Activated naive CD8-positive, alpha-beta T cell treated with anti-CD3 and anti-CD28 coated beads, Interleukin-2, amount 50 U/mL, for 16 hours (primary cell): ENCODE results near the gene NRXN3.

Experiments used
- DNase-seq: peaks from one replicate; pipeline ENCODE4 v3.0.0-alpha.2; 2020; ENCODE audit warnings: low read depth, low spot score

The NRXN3 gene

DNA sequence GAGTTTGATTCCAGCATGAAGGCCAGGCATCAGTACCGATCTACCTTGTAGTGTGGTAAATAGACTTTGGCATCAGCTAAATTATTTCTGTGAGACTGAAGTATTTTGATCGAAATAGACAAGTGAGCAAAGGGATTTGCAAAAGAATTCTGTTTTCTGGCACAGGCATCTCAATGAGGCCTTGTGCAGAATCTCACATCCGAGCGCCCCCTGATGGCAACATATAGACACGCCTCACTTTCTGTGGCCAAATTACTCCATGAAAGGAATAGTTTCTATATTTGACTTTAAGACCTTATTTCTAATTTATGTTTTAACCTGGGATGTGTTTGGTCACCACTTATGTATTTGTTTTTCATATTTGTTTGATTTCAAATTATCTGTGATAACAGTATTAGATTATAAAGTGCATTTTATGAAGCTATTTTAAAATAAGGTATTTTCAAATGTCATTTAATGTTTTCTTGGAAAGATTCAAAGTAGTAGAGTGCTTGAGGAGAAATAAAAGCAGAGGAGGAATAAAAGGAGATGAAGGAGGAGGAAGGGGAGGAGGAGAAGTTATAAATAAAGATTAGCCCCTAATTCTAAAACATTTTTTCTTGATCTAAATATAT is 731.9 kb downstream of the NRXN3 start:
- no peak for DNase-seq

DNA sequence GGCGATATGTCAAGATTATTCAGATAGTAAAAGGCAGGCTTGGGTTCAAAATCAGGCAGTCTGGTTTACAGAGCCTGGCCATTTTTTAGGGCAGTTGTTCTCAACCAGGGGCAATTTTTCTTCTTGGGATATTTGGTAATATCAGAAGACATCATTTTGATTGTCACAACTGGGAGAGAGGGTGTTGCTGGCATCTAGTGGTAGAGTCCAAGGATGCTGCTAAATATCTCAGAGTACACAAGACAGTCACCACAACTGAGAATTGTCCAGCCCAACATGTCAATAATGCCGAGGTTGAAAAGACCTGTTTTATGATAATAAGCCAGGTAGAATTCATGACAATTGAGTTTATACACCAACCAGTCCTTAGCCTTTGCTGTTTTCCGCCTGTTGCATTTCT is 733.9 kb downstream of the NRXN3 start:
- no peak for DNase-seq

GRCh38 chr14:78917462-78917861 is 747.3 kb downstream of the NRXN3 start:
- DNase-seq = no peak

DNA sequence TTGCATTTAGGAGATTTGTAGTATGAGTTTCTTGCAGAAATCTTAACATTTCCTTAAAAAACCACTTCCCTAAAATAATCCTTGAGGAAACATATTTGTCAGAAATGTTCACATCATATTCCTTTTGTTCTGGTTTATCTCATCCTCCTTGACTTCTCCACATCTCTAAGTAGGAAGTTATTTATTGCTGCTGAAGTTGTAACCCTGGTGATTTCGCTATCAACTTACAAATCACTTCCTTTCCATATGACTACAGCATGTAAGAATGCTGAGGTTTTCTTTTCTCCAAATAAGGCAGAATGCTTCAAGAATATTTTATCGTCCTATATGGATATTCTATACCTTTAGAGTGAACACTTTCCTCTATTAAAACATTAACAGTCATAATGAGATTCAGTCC is 751.7 kb downstream of the NRXN3 start:
- no peak for DNase-seq

DNA sequence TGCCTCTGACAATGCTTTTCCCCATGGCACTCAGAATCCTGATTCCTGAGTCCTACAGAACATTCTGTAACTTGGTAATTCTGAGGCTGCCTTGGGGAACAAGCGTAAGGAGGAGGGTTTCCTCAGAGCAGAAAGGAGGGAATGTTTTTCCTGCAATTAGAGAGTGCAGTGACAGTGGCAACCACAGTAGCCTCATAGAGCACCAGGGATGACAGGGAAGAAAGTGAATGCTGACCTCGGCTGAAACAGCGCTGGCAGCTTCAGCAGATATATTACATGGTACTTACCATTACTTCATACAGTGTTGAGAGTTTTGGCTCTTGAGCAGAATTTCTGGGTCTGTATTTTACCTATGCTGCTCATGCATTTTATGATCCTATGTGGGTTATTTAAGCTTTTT is 757.1 kb downstream of the NRXN3 start:
- no peak for DNase-seq

DNA sequence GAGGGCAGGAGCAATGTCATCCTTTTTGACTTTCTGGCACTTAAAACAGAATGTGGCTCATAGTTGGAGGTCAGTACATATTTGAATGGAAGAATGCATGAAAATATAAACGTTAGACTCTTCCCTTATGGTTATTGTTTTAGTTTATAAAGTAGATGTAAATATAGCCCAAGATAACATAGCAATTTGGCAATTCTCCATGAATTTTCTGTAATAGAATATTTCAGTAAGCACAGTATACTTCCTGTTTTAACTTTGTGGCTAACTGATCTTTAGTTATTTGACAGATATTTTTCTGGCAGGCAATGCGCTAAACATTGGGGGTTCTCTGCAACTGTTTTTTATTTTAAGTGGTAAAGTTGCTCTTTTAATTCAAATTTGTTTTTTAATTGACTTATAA is 763.0 kb downstream of the NRXN3 start:
- no peak for DNase-seq

DNA sequence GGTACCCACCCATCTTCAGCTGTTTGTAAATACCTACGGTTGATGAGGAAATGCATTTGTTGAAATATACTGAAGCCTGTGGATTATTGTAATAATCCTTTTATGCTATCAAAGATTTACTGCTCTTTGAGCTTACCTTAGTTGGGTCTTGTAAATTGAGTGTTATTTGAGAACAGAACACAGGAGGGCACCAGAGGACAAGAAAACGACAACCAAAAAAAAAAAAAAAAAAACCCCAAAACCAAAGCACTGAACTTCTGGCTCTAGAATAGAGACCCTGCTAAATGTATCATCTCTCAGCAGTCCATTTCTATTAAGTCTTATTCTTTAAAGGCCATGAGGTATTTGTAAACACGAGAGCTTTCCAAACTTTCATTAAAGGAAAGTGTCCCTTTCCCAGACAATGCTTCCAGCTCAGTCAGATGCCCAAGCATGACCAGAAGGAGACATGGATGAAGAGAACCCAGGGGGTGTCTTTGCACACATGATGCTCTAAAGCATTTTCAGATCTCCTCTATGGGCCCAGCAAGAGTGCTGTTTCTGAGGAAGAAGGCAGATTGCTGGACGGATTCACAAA is 763.9 kb downstream of the NRXN3 start:
- no peak for DNase-seq

DNA sequence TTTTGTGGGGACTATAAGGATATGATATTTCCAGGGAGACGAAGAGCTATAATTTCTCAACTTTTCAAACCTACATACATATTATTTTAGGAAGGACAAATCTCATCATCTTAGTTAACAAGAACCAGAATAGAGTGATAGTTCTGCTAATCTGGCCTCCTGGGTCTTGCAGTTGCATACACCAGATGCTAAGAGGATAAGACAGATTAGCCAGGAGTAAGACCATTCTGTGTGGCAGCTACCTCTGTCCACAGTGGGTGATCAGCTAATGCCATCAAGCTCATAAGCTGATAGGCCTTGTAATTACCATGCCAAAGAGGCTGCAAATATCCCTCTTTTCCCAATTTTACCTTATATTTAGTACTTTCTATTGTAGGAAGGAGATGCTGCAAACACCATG is 776.8 kb downstream of the NRXN3 start:
- DNase-seq = no peak

DNA sequence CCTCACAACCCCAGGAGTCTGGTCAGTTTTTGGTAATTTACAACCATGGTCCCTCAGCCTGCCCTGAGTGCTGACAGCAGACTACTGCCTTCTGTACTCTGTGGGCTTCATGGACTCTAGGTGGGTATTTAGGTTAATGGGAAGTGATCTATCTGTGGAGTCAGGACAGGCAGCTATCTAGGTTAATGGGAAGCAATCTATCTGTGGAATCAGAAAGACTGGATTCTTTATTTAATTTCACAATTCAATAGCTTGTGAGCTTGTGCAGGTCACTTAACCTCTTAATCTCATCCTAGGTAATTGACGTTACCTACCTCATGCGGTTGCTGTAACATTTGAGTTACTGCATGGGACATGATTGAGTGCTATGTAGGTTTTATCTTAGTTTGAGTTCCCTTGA is 777.5 kb downstream of the NRXN3 start:
- DNase-seq = no peak

GRCh38 chr14:78950649-78951048 is 780.5 kb downstream of the NRXN3 start:
- no peak for DNase-seq

- no peak for DNase-seq
Observed at GRCh38 chr14:78951602-78952001, 781.4 kb downstream of the NRXN3 start.

DNA sequence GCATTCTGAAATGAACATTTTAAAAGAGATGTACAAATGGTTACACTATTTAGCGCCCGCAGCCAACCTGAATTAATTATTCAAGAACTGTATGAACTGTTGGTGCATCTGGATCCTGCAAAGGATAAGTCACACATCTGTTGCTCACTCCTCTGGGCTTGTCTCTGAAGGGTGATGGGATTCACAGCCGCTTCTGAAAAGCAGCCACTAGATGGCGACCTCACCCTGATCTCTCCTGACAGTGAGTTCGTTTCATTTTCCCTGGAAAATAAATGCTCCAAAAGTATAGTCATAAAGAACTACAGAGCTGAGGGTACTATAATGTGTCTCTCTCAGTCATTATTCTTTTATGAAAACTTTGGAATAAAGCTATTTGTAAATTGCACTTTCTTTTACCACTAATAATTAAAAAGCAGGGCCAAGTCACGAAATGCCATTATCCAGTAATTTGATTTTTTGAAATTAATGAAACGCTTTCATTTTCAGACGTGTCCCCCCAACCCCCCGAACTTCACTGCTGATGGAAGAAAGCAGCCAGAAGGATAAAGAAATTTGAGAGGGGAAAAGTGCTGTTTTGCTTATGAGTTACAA is 789.6 kb downstream of the NRXN3 start:
- DNase-seq = peak; percentile 8

DNA sequence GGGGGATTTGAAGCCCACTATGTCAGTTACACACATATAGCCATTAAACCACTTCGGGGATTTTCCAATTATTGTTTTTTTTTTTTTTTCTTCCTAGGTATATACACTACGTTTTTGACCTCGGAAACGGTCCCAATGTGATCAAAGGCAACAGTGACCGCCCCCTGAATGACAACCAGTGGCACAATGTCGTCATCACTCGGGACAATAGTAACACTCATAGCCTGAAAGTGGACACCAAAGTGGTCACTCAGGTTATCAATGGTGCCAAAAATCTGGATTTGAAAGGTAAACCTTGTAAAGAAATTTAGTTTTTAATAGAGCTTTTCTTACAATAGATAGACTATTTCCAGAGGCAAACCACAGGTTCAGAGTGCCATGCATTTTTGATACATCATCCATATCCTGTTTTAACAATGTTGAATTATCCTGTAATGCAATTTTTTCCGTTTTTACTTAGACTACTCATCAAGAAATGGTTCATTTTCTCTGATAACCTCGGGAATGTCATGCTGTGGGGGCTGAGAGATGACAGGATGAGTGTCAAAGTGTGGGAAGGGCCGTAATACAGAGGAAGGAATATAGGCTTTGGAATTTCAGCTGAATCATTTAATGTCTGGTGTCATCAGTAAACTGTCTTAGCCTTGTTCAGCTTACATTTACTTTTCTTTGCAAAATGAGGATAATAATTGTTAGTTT is 797.1 kb downstream of the NRXN3 start:
- DNase-seq = no peak

- DNase-seq = no peak
Observed at GRCh38 chr14:78968265-78968664, 798.1 kb downstream of the NRXN3 start.

- no peak for DNase-seq
Observed at GRCh38 chr14:78970677-78971076, 800.5 kb downstream of the NRXN3 start.

- DNase-seq = no peak
Observed at GRCh38 chr14:78972440-78972839, 802.3 kb downstream of the NRXN3 start.

DNA sequence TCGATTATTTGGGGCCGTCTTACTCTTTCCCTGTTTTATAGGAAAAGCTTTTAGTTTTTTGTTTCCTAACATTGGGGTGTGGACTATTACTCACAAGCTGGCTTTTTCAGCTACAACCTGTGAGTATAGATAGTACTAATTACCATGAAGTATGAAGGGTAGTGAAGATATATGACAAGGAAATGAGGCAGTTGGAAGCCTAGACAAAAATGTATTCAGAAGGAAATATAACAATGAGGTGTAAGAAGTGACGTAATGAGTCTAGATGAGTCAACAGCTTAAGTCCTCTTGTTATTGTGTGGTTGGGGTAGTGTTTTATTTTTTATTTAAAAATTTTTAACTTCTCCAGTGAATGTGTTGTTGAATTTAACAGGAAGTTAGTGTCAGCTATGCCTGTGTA is 804.5 kb downstream of the NRXN3 start:
- DNase-seq = no peak

- DNase-seq = no peak
Observed at GRCh38 chr14:78975734-78976133, 805.6 kb downstream of the NRXN3 start.

DNA sequence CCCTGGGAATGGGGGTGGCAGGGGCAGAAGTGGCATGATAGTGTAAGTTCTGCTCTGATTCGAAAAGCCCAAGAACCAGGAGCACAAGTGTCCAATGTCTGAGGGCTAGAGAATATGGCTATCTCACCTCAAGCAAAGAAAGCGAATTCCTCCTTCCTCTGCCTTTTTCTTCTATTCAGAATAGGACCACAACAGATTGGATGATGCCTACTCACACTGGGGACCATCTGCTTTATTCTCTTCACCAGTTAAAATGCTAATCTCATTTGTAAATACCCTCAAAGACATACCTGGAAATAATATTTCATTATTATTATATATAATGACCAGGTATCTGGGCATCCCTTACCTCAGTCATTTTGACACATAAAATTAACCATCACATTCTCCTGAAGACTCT is 808.7 kb downstream of the NRXN3 start:
- DNase-seq = no peak

- DNase-seq = no peak
Observed at GRCh38 chr14:78982551-78982950, 812.4 kb downstream of the NRXN3 start.

DNA sequence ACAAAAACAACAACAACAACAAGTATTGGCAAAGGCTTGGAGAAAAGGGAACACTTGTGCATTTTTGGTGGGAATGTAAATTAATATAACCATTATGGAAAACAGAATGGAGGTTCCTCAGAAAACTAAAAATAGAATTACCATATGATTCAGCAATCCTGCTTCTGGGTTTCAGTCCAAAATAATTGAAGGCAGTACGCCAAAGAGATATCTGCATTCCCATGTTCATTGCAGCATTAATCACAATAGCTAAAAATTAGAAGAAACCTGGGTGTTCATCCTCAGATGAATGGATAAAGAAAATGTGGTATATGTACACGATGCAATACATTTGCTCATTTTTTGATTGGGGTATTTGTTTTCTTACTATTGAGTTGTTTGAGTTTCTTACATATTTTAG is 813.0 kb downstream of the NRXN3 start:
- no peak for DNase-seq

- no peak for DNase-seq
Observed at GRCh38 chr14:78985668-78986381, 815.7 kb downstream of the NRXN3 start.
